Spleen (tissue), 7 donors: ENCODE data around the gene DAZAP1.

Source experiments
- POLR2A ChIP-seq, 3 donors: fragments of 450-650 bp; IDR thresholded peaks; one replicate each; pipeline ENCODE4 v1.5.1; 2017; ENCODE audit warnings: antibody characterized with exemption in 3 of 3, mild to moderate bottlenecking in 1 of 3
- TF ChIP-seq, protein P1 (sequence below), 11 experiments: fragments of 200-600 bp in 7 of 11; fragments of 450-650 bp in 4 of 11; sonication (generic) in 4 of 11; IDR thresholded peaks in 8 of 11; conservative IDR thresholded peaks in 3 of 11; 1 replicate in 7 of 11; 2 replicates in 4 of 11; pipeline versions ENCODE4 v1.4.0 to v1.8.0; 2016 to 2021; ENCODE audit warnings: antibody characterized with exemption in 11 of 11, inconsistent platforms in 4 of 11, mild to moderate bottlenecking in 1 of 11
- donor health status: DM: no; HTN: no; CAD: no; lungs with moderate emphysema.
- donor health status: DM: no; HTN: no; CAD: no.
- donor health status: DM: no; HTN: no; CAD: no.

DNA sequence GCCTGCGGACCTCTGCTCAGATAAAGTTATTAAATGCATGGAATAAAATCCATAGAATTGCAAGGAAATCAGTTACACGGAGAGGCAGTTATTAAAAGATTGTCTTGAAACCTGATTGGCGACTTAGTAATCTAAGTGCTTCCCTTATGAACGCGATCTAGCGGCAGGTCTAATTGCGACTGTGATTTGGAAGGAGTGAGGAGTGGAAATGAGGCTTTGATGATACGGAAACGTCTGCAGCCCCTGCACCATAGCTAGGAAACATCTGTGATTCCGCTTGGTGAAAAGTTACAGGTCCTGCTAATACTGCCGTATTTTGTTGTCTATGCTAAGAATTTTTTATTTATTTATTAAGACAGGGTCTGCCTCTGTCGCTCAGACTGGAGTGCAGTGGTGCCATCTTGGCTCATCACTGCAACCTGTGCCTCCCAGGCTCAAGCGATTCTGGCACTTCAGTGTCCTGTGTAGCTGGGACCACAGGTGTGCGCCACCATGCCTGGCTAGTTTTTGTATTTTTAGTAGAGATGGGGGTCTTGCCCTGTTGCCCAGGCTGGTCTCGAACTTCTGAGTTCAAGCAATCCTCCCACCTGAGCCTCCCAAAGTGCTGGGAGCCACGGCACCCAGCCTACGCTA lies 22.8 kb upstream of the DAZAP1 start:
- TF ChIP-seq POLR2A (IDR thresholded peaks at IDR 0.05) = no peak
- TF ChIP-seq, protein P1, sequence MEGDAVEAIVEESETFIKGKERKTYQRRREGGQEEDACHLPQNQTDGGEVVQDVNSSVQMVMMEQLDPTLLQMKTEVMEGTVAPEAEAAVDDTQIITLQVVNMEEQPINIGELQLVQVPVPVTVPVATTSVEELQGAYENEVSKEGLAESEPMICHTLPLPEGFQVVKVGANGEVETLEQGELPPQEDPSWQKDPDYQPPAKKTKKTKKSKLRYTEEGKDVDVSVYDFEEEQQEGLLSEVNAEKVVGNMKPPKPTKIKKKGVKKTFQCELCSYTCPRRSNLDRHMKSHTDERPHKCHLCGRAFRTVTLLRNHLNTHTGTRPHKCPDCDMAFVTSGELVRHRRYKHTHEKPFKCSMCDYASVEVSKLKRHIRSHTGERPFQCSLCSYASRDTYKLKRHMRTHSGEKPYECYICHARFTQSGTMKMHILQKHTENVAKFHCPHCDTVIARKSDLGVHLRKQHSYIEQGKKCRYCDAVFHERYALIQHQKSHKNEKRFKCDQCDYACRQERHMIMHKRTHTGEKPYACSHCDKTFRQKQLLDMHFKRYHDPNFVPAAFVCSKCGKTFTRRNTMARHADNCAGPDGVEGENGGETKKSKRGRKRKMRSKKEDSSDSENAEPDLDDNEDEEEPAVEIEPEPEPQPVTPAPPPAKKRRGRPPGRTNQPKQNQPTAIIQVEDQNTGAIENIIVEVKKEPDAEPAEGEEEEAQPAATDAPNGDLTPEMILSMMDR (IDR thresholded peaks at IDR 0.05 in 8 of 11, conservative IDR thresholded peaks at IDR 0.05 in 3 of 11) = no peak
